Measurements from ENCODE around the gene GPS1. TPM values are rescaled to one million over a fixed set of nuclear protein-coding genes. Genes with fewer than 3 reads are reported as not detected.

The GPS1 gene
- total RNA-seq, 1 experiment from 2014 or later: 181 TPM

DNA sequence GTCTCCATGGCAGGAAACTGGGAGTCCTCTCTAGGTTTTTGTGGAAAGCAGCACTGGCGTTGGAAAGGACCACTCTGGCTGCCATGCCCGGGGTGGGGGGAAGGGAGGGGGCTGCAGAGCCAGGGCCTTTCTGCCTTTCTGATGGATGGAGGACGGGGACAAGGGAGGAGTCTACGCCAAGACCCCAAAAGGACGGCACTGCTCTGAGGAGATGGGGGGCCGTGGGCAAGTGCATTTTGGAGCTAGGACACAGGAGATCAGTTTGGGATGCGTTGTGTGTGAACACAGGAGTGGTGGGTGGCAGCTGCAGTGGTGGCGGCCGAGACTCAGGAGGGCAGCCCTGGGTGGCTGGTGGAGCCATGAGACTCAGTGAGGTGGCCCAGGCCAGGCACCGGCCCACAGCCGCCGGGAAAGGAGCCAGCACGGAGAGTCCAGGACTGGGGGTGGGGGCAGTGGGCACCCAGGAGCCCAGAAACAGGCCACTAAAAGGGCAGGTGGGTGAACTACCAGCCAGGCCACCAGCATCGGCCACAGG lies 31.1 kb upstream of the GPS1 start:
- Mint-ChIP-seq H3K27me3 (ENCODE audit: low read depth) (no peaks in the 10 kb centered on the region; the same call in 1 of the 2 replicates), H3K27ac (no peak overlapping the region)
- POLR2A ChIA-PET: interaction anchor here (0.6 to 1.7 kb wide), 2 partner anchors 17 to 105 kb away, joined by 4 to 5 read pairs; partner anchors contain the start of gene DCXR

DNA sequence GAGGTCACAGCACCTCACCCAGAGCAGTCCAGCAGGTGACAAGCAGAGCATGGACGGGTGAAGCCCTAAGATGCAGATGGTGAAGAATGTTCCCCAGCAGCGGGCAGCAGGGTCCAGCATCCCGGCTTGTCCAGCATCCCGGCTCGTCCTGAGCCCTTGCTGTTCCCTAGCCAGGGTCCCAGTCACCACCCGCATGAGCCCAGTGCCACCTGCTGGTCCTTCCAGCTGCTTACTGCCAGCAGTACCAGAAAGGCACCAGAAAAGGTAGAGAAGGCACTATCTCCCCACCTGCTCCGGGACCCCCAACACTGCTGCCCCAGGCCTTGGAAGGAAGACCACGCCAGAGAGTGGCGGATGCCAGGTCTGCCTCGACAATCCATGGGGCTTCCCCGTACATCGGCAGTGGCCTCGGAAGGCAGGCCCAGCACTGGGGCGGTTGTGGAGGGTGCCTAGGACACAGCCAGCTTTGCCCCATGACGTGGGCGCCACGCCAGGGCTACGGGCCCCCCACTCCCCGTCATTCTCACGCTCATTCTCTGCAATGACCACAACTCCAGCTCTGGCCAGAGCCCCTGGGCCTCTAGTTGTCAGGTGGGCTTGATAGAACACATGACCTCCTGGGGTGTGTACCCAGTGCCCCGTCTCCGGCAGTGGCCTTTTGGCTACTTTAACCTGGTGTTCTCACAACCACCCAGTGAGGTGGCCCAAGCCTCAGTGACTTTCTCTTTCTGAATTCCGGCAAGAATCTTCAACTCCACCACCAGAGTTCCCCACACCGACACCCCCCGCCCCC lies 30.4 kb upstream of the GPS1 start:
- TF ChIP-seq FOXJ3 (CRISPR knock-in tag; IDR thresholded peaks at IDR 0.05; ENCODE audit: borderline replicate concordance) (no peak), GABPB1 (CRISPR knock-in tag; IDR thresholded peaks at IDR 0.05) (0 out of 2 replicates have a peak, but pooled peaks have one; percentile 32)
- ChIA-PET POLR2A (no interaction called here), CTCF (interaction anchor here (0.6 to 8.8 kb wide), 17 partner anchors 10 to 281 kb away, joined by 3 to 119 read pairs (median 7); partner anchors contain the start of genes DCXR, MAFG, NOTUM and RAC3)
- peak overlapping the region; percentile 78 for H3K4me3 Mint-ChIP-seq
- H3K9me3 Mint-ChIP-seq: no peaks in the 10 kb centered on the region
- DNase-seq (ENCODE audit: low spot score): peak; percentile 55
- H3K27me3 Mint-ChIP-seq (ENCODE audit: low read depth): no peaks in the 10 kb centered on the region; the same call in 1 of the 2 replicates
- H3K36me3 Mint-ChIP-seq: no peaks in the 10 kb centered on the region; the same call in 1 of the 2 replicates
- H3K4me1 Mint-ChIP-seq: peaks cover 11% of the 10 kb centered on the region
- no peak overlapping the region for H3K27ac Mint-ChIP-seq
- ATAC-seq: no peak

More for the DNA sequence above, 31.1 kb upstream of the GPS1 start:
- no peaks in the 10 kb centered on the region for H3K9me3 Mint-ChIP-seq
- no peak for ATAC-seq
- H3K36me3 Mint-ChIP-seq: no peaks in the 10 kb centered on the region; the same call in 1 of the 2 replicates
- TF ChIP-seq SMAD4 (CRISPR knock-in tag; IDR thresholded peaks at IDR 0.05): no peak
- no peak for TF ChIP-seq NR2C2 (CRISPR knock-in tag; IDR thresholded peaks at IDR 0.05)
- no peak for TF ChIP-seq KAT7 (CRISPR knock-in tag; IDR thresholded peaks at IDR 0.05; ENCODE audit: borderline replicate concordance)
- TF ChIP-seq, protein P1, sequence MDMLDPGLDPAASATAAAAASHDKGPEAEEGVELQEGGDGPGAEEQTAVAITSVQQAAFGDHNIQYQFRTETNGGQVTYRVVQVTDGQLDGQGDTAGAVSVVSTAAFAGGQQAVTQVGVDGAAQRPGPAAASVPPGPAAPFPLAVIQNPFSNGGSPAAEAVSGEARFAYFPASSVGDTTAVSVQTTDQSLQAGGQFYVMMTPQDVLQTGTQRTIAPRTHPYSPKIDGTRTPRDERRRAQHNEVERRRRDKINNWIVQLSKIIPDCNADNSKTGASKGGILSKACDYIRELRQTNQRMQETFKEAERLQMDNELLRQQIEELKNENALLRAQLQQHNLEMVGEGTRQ (CRISPR knock-in tag; IDR thresholded peaks at IDR 0.05): no peak
- TF ChIP-seq SMAD3 (CRISPR knock-in tag; IDR thresholded peaks at IDR 0.05; ENCODE audit: borderline replicate concordance): no peak
- TF ChIP-seq NFE2L1 (CRISPR knock-in tag; IDR thresholded peaks at IDR 0.05): no peak
- TF ChIP-seq, protein P2, sequence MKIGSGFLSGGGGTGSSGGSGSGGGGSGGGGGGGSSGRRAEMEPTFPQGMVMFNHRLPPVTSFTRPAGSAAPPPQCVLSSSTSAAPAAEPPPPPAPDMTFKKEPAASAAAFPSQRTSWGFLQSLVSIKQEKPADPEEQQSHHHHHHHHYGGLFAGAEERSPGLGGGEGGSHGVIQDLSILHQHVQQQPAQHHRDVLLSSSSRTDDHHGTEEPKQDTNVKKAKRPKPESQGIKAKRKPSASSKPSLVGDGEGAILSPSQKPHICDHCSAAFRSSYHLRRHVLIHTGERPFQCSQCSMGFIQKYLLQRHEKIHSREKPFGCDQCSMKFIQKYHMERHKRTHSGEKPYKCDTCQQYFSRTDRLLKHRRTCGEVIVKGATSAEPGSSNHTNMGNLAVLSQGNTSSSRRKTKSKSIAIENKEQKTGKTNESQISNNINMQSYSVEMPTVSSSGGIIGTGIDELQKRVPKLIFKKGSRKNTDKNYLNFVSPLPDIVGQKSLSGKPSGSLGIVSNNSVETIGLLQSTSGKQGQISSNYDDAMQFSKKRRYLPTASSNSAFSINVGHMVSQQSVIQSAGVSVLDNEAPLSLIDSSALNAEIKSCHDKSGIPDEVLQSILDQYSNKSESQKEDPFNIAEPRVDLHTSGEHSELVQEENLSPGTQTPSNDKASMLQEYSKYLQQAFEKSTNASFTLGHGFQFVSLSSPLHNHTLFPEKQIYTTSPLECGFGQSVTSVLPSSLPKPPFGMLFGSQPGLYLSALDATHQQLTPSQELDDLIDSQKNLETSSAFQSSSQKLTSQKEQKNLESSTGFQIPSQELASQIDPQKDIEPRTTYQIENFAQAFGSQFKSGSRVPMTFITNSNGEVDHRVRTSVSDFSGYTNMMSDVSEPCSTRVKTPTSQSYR (CRISPR knock-in tag; IDR thresholded peaks at IDR 0.05): no peak
- TF ChIP-seq, protein P3, sequence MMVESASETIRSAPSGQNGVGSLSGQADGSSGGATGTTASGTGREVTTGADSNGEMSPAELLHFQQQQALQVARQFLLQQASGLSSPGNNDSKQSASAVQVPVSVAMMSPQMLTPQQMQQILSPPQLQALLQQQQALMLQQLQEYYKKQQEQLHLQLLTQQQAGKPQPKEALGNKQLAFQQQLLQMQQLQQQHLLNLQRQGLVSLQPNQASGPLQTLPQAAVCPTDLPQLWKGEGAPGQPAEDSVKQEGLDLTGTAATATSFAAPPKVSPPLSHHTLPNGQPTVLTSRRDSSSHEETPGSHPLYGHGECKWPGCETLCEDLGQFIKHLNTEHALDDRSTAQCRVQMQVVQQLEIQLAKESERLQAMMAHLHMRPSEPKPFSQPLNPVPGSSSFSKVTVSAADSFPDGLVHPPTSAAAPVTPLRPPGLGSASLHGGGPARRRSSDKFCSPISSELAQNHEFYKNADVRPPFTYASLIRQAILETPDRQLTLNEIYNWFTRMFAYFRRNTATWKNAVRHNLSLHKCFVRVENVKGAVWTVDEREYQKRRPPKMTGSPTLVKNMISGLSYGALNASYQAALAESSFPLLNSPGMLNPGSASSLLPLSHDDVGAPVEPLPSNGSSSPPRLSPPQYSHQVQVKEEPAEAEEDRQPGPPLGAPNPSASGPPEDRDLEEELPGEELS (CRISPR knock-in tag; IDR thresholded peaks at IDR 0.05): no peak
- no peak for TF ChIP-seq JAZF1 (CRISPR knock-in tag; IDR thresholded peaks at IDR 0.05)
- TF ChIP-seq OVOL2 (CRISPR knock-in tag; IDR thresholded peaks at IDR 0.05; ENCODE audit: borderline replicate concordance): no peak
- no peak for TF ChIP-seq ZNF263 (CRISPR knock-in tag; IDR thresholded peaks at IDR 0.05; ENCODE audit: low read depth)
- no peak for TF ChIP-seq CREB1 (CRISPR knock-in tag; IDR thresholded peaks at IDR 0.05)
- peak overlapping the region; percentile 20; the same call in 1 of the 2 replicates for H3K4me3 Mint-ChIP-seq
- DNase-seq (ENCODE audit: low spot score): no peak
- peaks cover 11% of the 10 kb centered on the region for H3K4me1 Mint-ChIP-seq
- CTCF ChIA-PET: interaction anchor here (0.6 to 8.8 kb wide), 44 partner anchors 10 to 696 kb away, joined by 3 to 119 read pairs (median 5); partner anchors contain the start of genes DCXR, FN3KRP, MAFG and MCRIP1

DNA sequence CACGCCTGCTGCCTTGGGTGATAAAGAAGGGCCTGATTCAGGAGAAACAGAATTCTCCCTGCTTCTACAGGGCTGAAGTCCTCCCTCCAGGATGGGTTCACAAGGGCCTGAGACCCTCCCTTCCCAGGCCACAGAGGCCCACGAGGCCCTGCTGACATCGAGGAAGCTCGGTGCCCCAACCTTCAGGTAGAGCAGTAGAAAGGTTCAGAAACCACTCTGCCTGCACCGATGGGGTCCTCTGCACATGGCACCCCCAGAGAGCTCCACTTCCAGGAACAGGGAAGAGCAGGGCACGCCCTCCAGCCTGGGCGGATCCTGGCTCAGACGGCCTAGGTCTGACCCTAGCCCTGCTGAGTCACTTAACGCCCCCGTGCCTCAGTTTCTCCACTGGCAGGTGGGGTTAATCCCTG lies 29.8 kb upstream of the GPS1 start:
- TF ChIP-seq TCF7 (CRISPR knock-in tag; IDR thresholded peaks at IDR 0.05; ENCODE audit: low read depth): no peak
- TF ChIP-seq FOXP1 (CRISPR knock-in tag; IDR thresholded peaks at IDR 0.05; ENCODE audit: borderline replicate concordance): 0 out of 2 replicates have a peak, but pooled peaks have one; percentile 1
- H3K27ac Mint-ChIP-seq: no peak overlapping the region
- DNase-seq (ENCODE audit: low spot score): no peak
- peaks cover 11% of the 10 kb centered on the region for H3K4me1 Mint-ChIP-seq
- ATAC-seq: no peak
- ChIA-PET CTCF (interaction anchor here (0.7 to 8.8 kb wide), 14 partner anchors 9 to 196 kb away, joined by 3 to 119 read pairs (median 5); partner anchors contain the start of genes DCXR, MAFG, NOTUM and RAC3), POLR2A (no interaction called here)
- H3K4me3 Mint-ChIP-seq: peak overlapping the region; percentile 78
- no peaks in the 10 kb centered on the region; the same call in 1 of the 2 replicates for H3K36me3 Mint-ChIP-seq
- H3K9me3 Mint-ChIP-seq: no peaks in the 10 kb centered on the region
- H3K27me3 Mint-ChIP-seq (ENCODE audit: low read depth): no peaks in the 10 kb centered on the region; the same call in 1 of the 2 replicates
